Uterine smooth muscle cell (primary cell): ENCODE measurements around the gene DZIP1L. TPM values are rescaled to one million over a fixed set of nuclear protein-coding genes. Genes with fewer than 3 reads are reported as not detected.

Experiments used
- total RNA-seq: library from RNA; depleted of rRNA; stranded (reverse); fragments of >200 nt; gene quantifications from 2 replicates; pipeline ENCODE4 v1.2.3, GENCODE V29; 2014

The DZIP1L gene, protein sequence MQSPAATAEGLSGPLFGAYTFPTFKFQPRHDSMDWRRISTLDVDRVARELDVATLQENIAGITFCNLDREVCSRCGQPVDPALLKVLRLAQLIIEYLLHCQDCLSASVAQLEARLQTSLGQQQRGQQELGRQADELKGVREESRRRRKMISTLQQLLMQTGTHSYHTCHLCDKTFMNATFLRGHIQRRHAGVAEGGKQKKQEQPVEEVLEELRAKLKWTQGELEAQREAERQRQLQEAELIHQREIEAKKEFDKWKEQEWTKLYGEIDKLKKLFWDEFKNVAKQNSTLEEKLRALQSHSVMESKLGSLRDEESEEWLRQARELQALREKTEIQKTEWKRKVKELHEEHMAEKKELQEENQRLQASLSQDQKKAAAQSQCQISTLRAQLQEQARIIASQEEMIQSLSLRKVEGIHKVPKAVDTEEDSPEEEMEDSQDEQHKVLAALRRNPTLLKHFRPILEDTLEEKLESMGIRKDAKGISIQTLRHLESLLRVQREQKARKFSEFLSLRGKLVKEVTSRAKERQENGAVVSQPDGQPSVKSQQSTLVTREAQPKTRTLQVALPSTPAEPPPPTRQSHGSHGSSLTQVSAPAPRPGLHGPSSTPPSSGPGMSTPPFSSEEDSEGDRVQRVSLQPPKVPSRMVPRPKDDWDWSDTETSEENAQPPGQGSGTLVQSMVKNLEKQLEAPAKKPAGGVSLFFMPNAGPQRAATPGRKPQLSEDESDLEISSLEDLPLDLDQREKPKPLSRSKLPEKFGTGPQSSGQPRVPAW
- total RNA-seq, result 38.3 and 40.7 TPM in 2 replicates

DNA sequence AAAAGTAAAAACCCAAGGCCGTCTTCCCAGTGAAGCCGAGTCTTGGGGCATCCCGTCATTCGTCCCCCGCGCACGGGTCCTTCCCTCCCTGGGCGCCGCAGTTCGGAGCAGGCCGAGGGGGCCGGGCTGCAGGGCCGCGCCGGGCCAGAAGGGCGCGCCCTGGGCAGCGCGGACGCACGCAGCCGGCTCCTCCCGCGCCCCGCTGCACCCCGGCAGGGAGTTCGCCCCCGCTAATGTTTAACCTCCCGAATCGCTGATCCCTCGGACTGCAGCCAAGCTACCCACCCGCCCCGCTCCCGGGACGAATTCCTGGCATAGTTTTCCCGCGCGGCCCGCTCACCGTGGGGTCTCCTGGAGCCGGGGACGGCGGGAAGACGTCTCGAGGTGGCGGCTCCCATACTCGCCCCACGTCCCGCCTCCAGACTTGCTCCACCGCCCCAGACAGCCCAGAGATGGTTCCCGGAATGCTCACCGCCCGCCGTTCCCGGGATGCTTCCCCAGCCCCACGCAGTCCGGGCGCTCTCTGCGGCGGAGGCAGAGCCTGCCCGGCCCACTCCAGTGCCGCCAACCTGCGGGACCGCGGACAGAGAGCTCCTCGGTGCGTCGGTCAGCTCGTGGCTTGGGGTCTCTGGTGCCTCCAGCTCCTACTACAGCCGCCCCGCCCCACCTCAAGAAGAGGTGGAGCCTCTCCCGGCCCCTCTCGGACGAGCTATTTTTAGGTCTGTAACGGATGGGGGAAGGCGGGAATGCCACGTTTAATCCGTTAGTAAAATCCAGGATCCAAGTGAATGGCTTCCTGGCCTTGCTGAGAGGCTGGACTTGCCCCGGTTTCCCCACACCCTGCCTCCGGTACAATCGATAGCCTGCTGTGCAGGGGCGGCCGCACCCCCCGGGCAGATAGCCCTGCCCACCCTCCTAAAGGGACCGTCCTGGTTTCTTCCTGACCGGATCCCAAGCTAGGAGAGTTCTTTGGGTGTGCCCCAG lies at the start of gene DZIP1L:
Gene DZIP1L, minus strand, starts transcription at position 621 of the 984 bp plus-strand sequence. CDS start 11,637 bp downstream, outside the sequence.

DNA sequence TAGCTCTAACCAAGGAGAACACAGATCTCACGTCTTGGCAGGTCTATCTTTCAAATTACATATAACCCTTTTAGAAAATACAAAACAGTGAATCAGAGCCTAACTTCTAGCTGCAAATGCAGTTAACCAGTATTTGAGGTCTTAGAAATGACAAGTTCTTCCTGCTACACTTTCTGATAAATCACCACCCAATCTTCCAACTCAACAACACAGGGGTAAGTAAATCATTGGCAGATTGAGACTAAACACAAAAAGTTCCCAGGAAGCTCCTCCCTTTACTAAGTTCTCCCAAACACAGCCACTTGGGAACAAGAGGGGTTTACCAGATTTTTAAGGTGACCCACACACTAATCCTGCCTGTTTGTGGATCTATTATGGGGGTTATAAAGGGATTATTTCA lies 16.8 kb upstream of the DZIP1L start, which contains the start of gene A4GNT:
Gene A4GNT, minus strand, starts transcription at position 152 of the 400 bp plus-strand sequence. CDS start 1,134 bp downstream, outside the sequence.

Other genes starting within 250 kb of the DZIP1L start
- 0.12 TPM in 1 of 2 replicates, not detected in the other for gene CLDN18, start 105.4 kb downstream of the DZIP1L start, total RNA-seq
- gene A4GNT, start 16.8 kb upstream of the DZIP1L start, total RNA-seq, result not detected in 2 replicates
- gene DBR1, start 59.3 kb upstream of the DZIP1L start, total RNA-seq, result 18.1 and 21.5 TPM in 2 replicates
- gene ARMC8, start 71.7 kb upstream of the DZIP1L start, total RNA-seq, result 48.2 and 57.9 TPM in 2 replicates
- 0.22 TPM in 1 of 2 replicates, not detected in the other for gene NME9, start 214.2 kb upstream of the DZIP1L start, total RNA-seq
- gene MRAS, start 233.0 kb upstream of the DZIP1L start, total RNA-seq, result 39.2 and 73.6 TPM in 2 replicates